GM19099 (cell line): ENCODE data around the gene ADM2.
A peak's percentile ranks its signal among the peaks of the same experiment; 100 is the strongest.

ENCODE experiments used
- POLR2A ChIP-seq: IDR thresholded peaks from 3 replicates; pipeline ENCODE4 v1.6.1; 2011; ENCODE audit warnings: low read depth; ENCODE audit not compliant: insufficient read length; ENCODE audit errors: extremely low read depth

The ADM2 gene

DNA sequence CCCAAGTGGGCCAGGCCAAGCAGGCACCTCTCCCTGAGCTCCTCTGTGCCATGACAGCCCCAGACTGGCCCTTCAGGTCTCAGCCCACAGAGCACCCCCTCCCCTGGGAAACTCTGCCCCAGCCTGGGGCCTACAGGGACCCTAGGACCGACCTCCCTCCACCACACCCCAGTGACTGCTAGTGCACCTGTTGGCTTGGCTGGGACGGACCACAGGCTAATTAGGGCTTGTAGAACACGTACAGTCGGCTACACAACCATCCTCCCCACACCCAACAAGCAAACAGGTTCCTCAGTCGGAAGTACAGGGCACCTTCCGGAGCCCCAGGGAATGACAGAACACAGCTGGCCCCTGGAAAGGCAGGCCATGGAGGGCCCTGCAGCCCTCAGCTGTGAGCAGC, 10.9 kb upstream of the ADM2 start:
- no peak for TF ChIP-seq POLR2A

GRCh38 chr22:50471197-50471847, 10.0 kb upstream of the ADM2 start:
- TF ChIP-seq POLR2A: no peak

- no peak for TF ChIP-seq POLR2A
These were observed 9.4 kb upstream of the ADM2 start for GRCh38 chr22:50471962-50472361.

DNA sequence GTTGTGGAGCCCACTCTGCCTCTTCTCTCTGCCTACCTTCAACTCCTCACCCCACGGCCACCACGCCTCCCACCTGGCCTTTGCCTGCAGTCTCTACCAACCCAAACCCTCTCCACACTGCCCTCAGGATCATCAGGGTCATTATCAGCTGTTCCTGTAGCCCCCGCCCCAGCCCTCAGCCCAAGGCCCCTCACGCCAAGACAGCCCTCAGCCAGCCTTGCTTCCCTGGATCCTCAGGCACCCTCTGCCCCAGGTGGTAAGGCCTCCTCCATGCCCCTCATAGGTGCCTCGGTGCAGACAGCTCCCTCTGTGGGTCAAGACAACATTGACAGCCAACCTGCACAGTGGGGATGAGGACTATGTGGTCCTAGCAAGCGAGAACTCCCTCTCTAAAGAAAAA, 8.3 kb upstream of the ADM2 start:
- TF ChIP-seq POLR2A: no peak

DNA sequence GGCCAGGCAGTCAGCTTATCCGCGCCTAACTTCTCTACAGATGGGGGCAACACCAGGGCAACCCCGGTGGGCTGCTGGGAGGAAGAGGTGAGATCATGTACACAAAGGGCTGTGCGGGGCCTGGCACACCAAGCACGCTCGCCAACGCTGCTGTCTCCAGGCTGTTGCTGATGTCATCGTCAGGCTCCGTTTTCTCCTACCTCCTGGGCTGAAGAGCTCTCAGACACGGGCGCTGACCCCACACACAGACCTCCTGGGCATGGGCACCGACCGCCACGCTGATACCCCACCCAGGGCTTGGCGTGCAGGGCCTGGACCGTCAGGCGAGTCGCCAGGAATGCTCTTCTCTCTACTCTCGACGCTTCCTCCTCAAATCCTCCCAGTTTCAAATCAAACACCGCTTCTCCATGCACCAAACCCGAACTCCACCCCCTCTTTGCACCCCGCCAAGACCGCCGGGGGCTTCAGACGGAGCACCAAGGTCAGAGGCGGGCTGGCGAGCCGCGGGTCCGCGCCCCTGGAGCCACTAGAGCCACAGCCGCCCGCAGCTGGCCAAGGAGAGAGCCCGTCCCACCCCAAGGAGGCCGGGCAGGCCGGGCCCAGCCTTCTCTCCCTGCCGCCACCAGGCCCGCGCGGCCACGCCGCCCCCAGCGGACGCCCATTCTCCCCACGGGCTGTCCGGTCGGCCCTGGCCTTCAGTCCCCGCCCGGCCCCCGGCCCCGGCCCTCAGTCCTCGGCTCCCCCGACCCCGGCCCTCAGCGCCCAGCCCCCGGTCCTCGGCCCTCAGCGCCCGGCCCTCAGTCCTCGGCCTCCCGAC, 7.3 kb upstream of the ADM2 start:
- TF ChIP-seq POLR2A: no peak

DNA sequence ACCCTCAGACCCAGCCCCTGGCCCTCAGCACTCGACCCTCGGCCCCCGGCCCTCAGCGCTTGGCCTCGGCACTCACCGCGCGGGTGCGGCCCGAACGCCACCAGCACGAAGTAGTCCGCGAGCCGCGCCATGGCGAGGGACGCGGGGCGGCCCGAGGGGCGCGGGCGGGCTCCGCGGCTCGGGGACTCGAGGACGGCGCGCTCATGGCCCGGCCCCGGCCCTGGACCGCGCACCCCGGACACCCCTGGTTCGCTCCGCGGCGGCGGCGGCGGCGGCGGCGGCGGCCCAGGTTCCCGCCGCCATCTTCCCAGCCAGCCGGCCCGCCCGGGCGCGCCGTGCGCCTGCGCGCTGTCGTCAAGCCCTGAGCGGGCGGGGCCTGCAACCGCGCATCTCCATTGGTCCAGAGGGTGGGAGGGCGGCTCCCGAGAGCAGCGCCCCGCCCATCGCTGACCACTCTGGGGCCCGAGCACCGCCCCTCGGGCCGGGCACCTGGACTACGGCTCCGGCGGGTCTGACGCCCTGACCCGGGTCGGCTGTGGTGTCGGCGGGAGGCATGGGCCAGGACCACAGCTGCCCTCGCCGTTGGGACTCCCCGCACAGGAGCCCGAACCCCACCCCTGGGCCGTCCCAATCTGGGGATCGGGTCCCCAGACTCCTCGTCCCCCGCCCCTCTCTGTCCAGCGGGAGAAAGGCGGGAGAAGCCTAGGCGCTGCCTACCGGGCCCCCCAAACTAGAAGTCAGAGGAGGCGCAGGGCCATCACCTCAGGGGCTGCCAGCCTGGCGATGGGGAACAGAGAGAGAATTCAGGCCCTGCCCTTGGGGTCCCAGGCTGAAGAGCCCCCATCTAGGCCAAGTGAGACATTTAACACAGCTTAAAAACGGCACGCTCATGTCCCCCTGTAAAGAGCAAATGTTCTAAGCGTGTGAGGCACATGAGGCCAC, 6.4 kb upstream of the ADM2 start, which contains the start of gene SBF1:
Gene SBF1, minus strand, starts transcription at position 326 of the 942 bp plus-strand sequence. Its CDS starts 195 bp downstream, at position 131.
- TF ChIP-seq POLR2A: peak; percentile 72

GRCh38 chr22:50475652-50476002, 5.7 kb upstream of the ADM2 start:
- TF ChIP-seq POLR2A: no peak

DNA sequence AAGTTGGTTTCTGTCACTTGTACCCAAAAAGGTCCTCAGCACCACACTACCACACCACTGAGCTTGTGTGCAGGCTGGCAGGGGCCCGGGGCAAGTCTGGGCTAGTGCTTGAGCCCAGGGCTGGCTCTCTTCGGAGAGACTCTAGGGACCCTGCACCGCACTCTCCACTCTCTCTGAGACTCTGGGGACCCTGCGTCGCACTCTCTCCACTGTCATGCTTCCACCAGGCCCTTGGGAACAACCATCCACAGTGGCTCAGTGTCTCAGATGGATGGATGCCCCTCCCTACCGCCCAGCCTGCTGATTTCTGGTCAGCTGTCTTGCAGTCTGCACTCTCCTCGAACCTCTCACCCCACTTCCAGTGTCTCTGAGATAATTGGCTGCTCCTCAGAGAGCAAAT, 4.5 kb upstream of the ADM2 start:
- TF ChIP-seq POLR2A: no peak

DNA sequence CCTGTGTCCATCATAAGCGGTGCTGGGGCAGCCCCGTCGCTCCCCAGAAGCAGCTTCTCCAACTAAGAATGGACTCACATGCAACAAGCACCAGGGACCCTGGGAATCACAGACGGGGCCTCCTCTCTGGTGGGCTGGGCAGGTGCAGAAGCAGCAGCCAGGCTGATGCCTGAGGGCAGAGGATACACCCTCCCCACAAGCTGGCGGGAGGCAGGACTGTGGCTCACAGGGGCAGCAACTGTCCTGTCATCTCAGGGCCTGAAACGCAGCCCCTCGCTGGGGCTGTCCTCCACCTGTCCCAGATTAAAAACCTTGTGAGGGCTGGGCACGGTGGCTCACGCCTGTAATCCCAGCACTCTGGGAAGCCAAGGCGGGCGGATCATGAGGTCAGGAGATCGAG, 3.4 kb upstream of the ADM2 start:
- TF ChIP-seq POLR2A: no peak

GRCh38 chr22:50479721-50480120, 1.6 kb upstream of the ADM2 start:
- TF ChIP-seq POLR2A: no peak

DNA sequence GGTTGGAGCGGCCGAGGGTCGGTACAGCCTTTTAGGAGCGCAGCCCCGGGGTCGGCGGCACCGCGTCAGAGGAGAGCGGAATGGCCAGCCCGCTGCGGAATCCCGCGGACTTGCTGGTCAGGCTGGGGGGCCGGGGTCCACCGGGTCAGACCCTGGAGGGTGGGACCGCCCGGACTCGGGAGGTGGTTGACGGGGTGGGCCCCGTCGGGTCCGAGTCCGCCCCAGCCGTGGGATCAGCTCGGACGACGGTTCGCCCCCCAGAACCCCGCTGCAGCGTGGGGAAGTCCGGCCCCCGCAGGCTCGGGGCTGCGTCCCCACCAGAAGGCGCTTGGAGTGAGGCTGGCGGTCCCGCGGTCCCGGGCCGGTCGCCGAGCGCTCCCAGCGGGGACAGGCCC, 301 bp upstream of the ADM2 start:
- TF ChIP-seq POLR2A: no peak

DNA sequence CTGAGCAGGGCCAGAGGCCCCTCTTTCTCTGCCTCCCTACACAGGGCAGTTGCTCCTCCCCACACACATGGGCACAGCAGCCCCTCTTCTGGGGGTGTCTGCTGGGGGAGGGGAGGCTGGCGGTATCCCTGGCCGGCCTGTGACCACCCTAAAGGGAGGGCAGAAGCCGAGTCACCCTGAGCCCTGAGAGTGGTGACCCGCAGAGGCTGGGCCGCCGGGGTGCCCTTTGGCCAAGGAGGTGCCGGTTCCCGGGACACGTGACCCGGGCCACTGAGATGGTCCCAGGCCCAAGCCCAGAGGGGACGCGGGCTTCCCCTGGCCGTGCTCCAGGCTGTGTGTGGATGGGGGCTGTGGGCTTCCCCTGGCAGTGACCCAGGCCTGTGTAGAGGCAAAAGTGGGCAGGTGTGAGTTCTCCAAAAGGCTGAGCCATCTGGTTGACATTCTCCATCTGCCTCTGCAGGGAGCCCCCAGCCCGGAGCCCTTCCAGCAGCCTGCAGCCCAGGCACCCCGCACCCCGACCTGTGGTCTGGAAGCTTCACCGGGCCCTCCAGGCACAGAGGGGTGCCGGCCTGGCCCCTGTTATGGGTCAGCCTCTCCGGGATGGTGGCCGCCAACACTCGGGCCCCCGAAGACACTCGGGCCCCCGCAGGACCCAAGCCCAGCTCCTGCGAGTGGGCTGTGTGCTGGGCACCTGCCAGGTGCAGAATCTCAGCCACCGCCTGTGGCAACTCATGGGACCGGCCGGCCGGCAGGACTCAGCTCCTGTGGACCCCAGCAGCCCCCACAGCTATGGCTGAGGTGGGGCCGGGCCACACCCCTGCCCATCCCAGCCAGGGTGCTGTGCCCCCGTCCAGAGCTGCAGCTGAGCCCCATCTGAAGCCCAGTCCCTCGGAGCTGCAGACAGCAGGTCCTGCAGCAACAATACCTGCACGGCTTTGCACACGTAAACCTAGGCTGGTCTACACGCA, 1.0 kb downstream of the ADM2 start:
- TF ChIP-seq POLR2A: no peak

DNA sequence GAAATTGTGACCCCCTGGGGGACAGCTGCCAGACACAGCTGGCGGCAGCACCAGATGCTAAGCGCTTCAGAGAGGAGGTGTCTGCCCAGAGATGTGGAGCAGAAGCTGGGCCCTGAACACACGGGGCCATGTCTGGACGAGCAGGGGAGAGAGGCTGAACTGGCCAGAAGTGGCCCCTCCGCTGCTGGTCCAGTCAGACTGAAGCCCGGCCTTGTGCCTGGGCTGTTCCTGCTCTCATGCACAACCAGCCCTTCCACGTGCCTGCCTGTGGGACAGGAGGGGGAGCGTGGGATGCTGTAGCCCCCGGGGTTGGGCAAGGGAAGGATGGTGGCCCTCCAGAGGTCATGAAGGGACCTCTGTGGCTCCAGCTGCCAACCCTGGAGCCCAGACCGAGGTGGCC, 1.8 kb downstream of the ADM2 start:
- no peak for TF ChIP-seq POLR2A

GRCh38 chr22:50483556-50483955, 2.2 kb downstream of the ADM2 start:
- no peak for TF ChIP-seq POLR2A
